Right lobe of liver (tissue), 6 donors: ENCODE measurements around the gene BMP8B. TPM values are rescaled to one million over a fixed set of nuclear protein-coding genes. Genes with fewer than 3 reads are reported as not detected.
"Not testable (repeated sequence)": the region's sequence is repeated elsewhere in the genome, so short reads cannot be mapped to it uniquely, and the experiment has no call there.

Experiments
- ATAC-seq, 4 donors: fragments of 200-7000 bp; cut with Tn5 transposase; one replicate each; pipeline ENCODE4 v1.9.1; 2020; ENCODE audit warnings: mild to moderate bottlenecking in 4 of 4, moderate library complexity in 4 of 4
- DNase-seq, 3 donors: peaks; one replicate each; pipeline ENCODE4 v3.0.0-alpha.2; 2020
- H3K27ac ChIP-seq, 3 donors: fragments of 200-600 bp; one replicate each; pipeline ENCODE4 v1.8.0; 2022
- H3K27me3 ChIP-seq, 2 donors: fragments of 200-600 bp; one replicate each; pipeline ENCODE4 v1.8.0; 2022
- H3K36me3 ChIP-seq, 4 donors: fragments of 200-600 bp; sonication (generic) in 1 of 4; one replicate each; pipeline versions ENCODE4 v1.5.1 to v1.8.0; 2017 to 2022; ENCODE audit warnings: control low read depth in 1 of 4
- H3K4me1 ChIP-seq, 4 donors: fragments of 200-600 bp; sonication (generic) in 1 of 4; one replicate each; pipeline versions ENCODE4 v1.5.1 to v1.8.0; 2017 to 2022; ENCODE audit warnings: control low read depth in 1 of 4
- H3K4me3 ChIP-seq, 3 donors: fragments of 200-600 bp; one replicate each; pipeline ENCODE4 v1.8.0; 2022
- H3K9me3 ChIP-seq, 4 donors: fragments of 200-600 bp; sonication (generic) in 1 of 4; one replicate each; pipeline versions ENCODE4 v1.5.1 to v1.8.0; 2017 to 2022; ENCODE audit warnings: control low read depth in 1 of 4
- POLR2A ChIP-seq: fragments of 450-650 bp; IDR thresholded peaks from one replicate; pipeline ENCODE4 v1.6.1; 2017; ENCODE audit warnings: antibody characterized with exemption, mild to moderate bottlenecking
- WGBS: methylation state at CpG from one replicate; pipeline ENCODE4 v1.1.6; 2018; ENCODE audit warnings: low coverage, low lambda C conversion rate; ENCODE audit not compliant: insufficient coverage; ENCODE audit errors: missing lambda C conversion rate; 5-methylcytosine and 5-hydroxymethylcytosine counted together
- intact Hi-C, 2 donors: fragments of 100-400 bp; cut with DNase I; formaldehyde crosslinking; loops; one replicate each; pipeline versions ENCODE4 v1.11.2 to v1.14.1; 2022
- total RNA-seq, 6 experiments: library from RNA; depleted of rRNA in 2 of 6; stranded (reverse); fragments of >200 nt in 2 of 6; fragmentation: NEBNext Ultra II Directional in 3 of 6; extraction: Animal tissue kit (Norgen Biotek cat#: 25700) in 3 of 6; gene quantifications; one replicate each; pipeline versions ENCODE4 v1.1.0 to v1.2.4, GENCODE V29; 2016 to 2023
- TF ChIP-seq, protein P1 (sequence below), 4 donors: fragments of 200-600 bp in 3 of 4; fragments of 450-650 bp in 1 of 4; IDR thresholded peaks; one replicate each; pipeline versions ENCODE4 v1.5.1 to v1.8.0; 2016 to 2022; ENCODE audit warnings: antibody characterized with exemption in 4 of 4, mild to moderate bottlenecking in 2 of 4
- donor health status: DM: no; HTN: yes; CAD: no.
- donor health status: DM: no; HTN: no; CAD: no.
- donor health status: DM: no; HTN: no; CAD: no.
- donor health status: DM: no; HTN: yes; CAD: no.
- donor health status: DM: no; HTN: yes; CAD: no.

The BMP8B gene
- total RNA-seq, 6 experiments from 2014 or later: 0.04 to 2.2 (median 0.79) TPM

DNA sequence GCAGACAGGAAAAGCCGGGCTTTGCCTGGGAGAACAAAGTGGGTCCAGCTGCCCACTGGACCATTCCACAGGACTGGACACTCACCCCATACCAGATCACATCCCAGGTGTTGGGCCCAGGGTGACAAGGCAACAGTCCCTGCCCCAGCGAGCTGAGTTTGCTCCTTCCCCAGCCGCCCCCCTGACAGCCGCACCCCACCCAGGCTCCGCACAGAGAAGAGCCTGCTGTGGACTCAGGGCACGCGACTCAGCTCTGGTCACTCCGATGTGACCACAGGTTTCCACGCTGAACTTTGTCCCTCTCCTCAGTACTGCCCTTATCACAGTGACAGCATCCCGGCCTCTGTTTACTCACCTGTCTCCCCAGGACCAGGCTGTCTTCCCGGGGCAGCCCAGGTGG is 1.2 kb downstream of the BMP8B start:
- DNase-seq (peak in 1 of 3 donors; percentile 41), ATAC-seq (peak in 3 of 4 donors; percentile 6 to 51 (median 13))
- Histone ChIP-seq H3K36me3 (no peaks in the 10 kb centered on the region), H3K9me3 (no peaks in the 10 kb centered on the region), H3K4me3 (no peak overlapping the region), H3K4me1 (no peaks in the 10 kb centered on the region), H3K27me3 (no peaks in the 10 kb centered on the region), H3K27ac (no peak overlapping the region)
- intact Hi-C loops: no loop called here
- 30% methylated on average over 6 of the region's 11 CpGs for WGBS
- TF ChIP-seq, protein P1, sequence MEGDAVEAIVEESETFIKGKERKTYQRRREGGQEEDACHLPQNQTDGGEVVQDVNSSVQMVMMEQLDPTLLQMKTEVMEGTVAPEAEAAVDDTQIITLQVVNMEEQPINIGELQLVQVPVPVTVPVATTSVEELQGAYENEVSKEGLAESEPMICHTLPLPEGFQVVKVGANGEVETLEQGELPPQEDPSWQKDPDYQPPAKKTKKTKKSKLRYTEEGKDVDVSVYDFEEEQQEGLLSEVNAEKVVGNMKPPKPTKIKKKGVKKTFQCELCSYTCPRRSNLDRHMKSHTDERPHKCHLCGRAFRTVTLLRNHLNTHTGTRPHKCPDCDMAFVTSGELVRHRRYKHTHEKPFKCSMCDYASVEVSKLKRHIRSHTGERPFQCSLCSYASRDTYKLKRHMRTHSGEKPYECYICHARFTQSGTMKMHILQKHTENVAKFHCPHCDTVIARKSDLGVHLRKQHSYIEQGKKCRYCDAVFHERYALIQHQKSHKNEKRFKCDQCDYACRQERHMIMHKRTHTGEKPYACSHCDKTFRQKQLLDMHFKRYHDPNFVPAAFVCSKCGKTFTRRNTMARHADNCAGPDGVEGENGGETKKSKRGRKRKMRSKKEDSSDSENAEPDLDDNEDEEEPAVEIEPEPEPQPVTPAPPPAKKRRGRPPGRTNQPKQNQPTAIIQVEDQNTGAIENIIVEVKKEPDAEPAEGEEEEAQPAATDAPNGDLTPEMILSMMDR (IDR thresholded peaks at IDR 0.05): no peak
- no peak for TF ChIP-seq POLR2A

DNA sequence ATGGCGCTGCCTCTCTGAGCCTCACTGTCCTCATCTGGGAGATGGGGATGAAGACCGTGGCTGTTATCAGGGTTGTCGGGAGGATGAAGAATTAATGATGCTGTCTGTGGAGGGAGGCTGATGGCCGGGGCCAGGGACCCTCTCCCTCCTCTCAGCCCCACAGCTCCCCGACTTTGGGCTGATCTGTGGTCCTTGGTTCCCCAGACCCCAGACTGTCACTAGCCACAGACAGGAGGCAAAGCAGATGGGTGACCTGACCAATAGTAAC is 1.6 kb downstream of the BMP8B start:
- H3K27me3 ChIP-seq, H3K4me1 ChIP-seq, ATAC-seq, H3K9me3 ChIP-seq, H3K27ac ChIP-seq, H3K4me3 ChIP-seq, intact Hi-C loops, H3K36me3 ChIP-seq: not testable (repeated sequence)
- DNase-seq: peak in 1 of 3 donors; percentile 18
- WGBS: no CpG with 5 or more reads among the region's 5 CpGs

DNA sequence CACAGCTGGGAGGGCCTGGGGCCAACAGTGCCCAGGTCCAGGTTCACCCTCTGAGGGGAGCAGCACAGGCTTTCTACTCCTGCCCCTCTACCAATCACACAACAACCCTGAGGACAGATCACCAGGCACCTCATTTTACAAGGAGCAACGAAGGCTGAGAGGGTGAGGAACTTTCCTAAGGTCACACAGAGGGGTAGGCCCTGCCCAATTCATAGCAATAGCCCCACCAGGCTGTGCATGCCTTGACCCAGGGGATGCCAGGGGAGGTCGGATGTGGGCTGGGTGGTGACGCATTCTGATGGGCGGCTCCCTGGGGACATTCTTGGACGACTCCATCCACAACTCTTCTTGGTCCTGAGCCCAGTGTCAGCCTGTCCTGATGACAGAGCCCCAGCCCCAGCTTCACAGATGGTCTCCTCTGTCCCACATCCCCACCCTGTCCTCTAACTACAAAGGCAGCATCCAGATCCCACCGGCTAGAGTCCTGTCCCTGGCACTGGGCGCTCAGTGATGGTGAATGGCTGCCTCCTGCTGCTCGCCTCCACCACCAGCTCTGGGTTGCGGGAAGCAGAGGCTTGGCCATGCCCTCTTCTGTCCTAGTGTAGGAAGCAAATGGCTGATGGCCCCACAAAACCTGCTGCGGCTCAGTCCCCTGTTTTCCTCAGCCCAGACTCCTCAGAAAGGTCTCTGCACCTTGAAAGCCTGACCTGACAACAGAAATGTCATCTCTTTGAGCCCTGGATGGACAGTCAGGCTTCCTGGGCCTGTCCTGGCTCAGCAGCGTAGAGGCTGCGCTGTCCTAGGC is 2.2 kb downstream of the BMP8B start:
- ATAC-seq, H3K27me3 ChIP-seq, H3K27ac ChIP-seq, H3K9me3 ChIP-seq, H3K4me1 ChIP-seq, intact Hi-C loops, H3K36me3 ChIP-seq, H3K4me3 ChIP-seq: not testable (repeated sequence)
- no CpG with 5 or more reads among the region's 12 CpGs for WGBS
- peak in 1 of 3 donors; percentile 23 for DNase-seq

DNA sequence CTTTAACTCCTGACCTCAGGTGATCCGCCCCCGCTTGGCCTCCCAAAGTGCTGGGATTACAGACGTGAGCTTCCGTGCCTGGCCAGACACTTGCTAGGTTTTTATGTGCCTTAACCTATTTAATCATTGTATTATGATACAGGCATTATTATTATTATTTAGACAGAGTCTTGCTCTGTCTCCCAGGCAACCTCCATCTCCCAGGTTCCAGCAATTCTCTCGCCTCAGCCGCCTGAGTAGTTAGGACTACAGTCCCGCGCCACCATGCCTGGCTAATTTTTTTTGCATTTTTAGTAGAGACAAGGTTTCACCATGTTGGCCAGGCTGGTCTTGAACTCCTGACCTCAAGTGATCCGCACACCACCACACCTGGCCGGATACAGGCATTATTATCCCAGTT is 6.0 kb downstream of the BMP8B start:
- H3K4me3 ChIP-seq, intact Hi-C loops, H3K9me3 ChIP-seq, H3K4me1 ChIP-seq, H3K36me3 ChIP-seq, H3K27me3 ChIP-seq, H3K27ac ChIP-seq, ATAC-seq: not testable (repeated sequence)
- 80% methylated on average over 8 of the region's 10 CpGs for WGBS
- peak in 1 of 3 donors; percentile 14 for DNase-seq

DNA sequence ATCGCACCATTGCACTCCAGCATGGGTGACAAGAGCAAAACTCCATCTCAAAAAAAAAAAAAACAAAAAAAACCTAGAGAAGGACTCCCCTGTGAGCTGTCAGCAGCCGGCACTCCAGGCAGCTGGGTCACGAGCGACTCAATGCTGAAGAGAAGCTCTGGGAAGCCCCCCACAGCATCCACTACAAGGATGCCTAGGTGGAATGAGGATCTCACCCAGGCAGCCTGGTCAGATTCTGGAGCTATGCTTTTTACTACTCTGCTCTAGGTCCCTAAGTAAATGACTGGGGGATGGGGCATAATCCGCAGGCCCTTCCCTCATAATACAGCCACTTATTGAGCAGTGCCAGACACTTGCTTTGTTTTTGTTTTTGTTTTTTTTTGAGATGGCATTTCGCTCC is 6.6 kb downstream of the BMP8B start:
- ATAC-seq (no peak), DNase-seq (peak in 1 of 3 donors; percentile 22)
- intact Hi-C loops: no loop called here
- Histone ChIP-seq H3K9me3 (no peaks in the 10 kb centered on the region), H3K4me3 (no peak overlapping the region), H3K27ac (no peak overlapping the region), H3K36me3 (no peaks in the 10 kb centered on the region), H3K4me1 (no peaks in the 10 kb centered on the region), H3K27me3 (no peaks in the 10 kb centered on the region)
- TF ChIP-seq, protein P1 (IDR thresholded peaks at IDR 0.05): no peak
- no peak for TF ChIP-seq POLR2A
- WGBS: 86% methylated on average over 3 of the region's 6 CpGs

DNA sequence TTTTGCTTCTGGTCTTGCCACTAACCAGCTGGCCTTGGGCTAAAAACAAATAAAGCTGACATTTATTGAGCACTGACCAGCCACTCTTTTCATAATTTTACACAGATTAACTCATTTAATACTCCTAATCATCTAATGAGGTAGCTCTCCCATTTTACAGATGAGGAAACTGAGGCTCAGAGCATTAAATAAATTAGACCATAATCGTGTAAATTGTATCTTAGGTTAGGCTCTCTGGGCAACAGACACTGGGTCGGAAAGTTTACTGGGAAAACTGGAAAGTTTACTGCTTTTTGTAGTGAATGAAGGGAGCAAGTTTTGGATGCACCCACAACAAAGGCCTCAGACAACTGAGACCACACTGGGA is 7.3 kb downstream of the BMP8B start:
- DNase-seq (no peak), ATAC-seq (no peak)
- WGBS: 52% methylated on average over 2 of the region's 2 CpGs
- intact Hi-C loops: no loop called here
- no peak overlapping the region for H3K4me3 ChIP-seq
- no peaks in the 10 kb centered on the region for H3K9me3 ChIP-seq
- no peaks in the 10 kb centered on the region for H3K27me3 ChIP-seq
- no peaks in the 10 kb centered on the region for H3K36me3 ChIP-seq
- no peak overlapping the region for H3K27ac ChIP-seq
- no peak for TF ChIP-seq POLR2A
- TF ChIP-seq, protein P1 (IDR thresholded peaks at IDR 0.05): no peak
- no peaks in the 10 kb centered on the region for H3K4me1 ChIP-seq
